HG03460 (cell line): ENCODE measurements around the gene UBR2.
"Not testable (repeated sequence)": the region's sequence is repeated elsewhere in the genome, so short reads cannot be mapped to it uniquely, and the experiment has no call there.

Experiments
- ATAC-seq: cut with Tn5 transposase; IDR thresholded peaks from one replicate; pipeline ENCODE4 v1.9.1; 2021; ENCODE audit not compliant: unreplicated experiment

The UBR2 gene

DNA sequence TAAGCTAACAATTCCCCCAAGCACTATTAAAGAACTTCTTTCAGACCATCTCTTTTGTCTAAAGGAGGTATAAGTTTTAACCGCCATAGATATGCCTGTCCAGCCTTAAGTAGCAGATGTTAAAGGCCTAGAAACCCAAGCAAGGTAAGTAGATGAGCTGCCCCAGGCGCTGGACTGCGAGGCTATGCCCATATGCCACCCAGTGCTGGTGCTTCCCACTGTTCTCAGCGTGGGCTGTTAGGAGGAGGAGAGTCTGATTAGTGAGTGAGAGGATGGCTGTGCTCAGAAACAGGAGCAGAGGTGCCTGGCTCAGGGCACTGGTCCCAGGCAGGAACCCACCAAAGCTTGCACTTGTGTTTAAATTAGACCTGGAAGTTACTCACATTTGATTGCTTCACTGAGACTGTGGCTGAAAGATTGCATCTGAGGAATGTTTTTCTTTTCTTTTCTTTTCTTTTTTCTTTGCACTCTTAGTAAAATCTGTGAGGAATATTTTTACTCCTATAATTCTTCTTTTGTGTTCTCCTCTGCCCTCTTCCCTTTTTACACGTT is 126.4 kb downstream of the UBR2 start:
- ATAC-seq: no peak

DNA sequence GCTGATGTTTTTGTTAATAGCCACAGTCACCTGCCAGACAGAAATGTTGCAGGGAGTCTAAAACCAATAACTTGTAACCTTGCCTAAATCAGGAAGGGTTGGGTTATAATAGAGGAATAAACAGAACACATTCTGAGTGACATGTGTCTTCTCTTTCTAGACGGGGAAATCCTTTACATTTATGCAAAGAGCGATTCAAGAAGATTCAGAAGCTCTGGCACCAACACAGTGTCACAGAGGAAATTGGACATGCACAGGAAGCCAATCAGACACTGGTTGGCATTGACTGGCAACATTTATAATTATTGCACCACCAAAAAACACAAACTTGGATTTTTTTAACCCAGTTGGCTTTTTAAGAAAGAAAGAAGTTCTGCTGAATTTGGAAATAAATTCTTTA is 127.0 kb downstream of the UBR2 start:
- ATAC-seq: no peak

DNA sequence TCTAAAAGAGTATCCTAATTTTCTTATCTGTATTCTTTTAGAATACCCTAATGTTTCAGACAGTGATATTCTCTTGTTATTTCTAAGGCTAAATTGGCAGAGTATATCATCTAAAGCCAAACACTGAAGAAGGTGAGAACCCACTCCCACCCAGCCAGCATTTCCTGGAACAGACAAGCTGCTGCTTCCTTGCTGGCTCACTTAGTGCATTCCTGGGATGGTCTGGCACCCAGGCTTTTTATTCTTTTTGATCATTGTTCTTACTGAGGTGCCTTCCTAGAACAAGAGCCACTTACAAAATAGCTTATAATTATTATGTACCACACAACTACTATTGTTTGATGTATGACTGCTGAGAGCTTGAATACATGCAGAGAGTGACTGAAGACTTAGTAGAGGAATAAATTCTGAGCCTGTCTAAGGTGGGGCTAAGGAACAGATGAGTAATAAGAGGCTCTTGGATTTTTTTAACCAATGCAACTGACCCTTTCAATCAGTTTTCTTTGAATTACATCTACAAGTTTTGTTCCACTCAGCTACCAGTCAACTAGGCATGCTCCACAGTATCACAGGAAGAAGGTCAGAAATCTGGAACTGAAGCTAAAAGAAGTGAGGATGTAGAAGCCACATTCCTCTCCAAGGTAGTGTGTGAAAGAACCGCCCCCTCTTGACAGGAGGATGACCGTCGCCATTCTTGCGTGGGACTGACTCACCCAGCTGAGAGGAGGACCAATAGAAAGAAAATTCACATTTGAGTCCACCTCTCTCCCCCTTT is 128.5 kb downstream of the UBR2 start:
- no peak for ATAC-seq

DNA sequence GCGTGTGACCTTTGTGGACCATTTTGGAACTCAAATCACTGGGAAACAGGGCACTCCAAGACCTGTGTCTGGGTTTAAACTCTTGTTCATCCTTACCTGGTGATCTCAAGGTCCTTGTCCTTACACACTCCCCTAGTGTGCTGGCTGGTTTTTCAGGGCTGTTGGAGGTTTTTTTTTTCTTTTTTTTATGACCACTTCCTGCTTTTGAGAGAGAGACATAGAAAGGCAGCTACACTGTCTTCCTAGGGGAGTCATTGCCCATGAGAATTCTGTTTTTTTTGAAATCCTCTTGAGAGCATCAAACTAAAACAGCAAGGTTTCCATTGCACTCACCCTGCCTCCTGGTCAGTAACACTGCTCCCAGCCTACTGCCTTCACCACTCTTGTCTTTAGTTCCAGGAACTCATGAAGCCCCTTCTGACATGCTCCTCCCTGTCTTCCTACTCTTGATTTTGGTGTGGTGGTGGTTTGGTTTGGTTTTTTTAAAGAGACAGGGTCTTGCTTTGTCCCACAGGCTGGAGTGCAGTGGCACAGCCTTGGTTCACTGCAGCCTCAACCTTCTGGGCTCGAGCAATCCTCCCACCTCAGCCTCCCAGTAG is 130.0 kb downstream of the UBR2 start:
- ATAC-seq: no peak

DNA sequence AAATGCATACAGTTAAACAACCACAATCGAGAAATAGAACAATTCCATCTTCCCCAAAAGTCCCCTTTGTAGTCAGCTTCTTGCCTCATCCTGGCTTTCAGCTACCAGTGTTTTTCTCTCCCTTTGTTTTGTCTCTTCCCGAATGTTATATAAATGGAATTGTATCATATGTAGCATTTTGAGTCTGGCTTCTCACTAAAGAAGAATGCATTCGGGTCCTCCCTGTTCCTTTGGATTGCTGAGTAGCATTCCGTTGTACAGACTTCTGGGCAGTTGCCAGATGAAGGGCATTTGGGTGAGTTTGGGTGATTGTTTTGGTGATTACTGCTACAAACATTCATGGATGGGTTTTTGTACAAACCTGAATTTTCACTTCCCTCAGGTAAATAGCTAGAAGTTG is 130.8 kb downstream of the UBR2 start:
- ATAC-seq: no peak

DNA sequence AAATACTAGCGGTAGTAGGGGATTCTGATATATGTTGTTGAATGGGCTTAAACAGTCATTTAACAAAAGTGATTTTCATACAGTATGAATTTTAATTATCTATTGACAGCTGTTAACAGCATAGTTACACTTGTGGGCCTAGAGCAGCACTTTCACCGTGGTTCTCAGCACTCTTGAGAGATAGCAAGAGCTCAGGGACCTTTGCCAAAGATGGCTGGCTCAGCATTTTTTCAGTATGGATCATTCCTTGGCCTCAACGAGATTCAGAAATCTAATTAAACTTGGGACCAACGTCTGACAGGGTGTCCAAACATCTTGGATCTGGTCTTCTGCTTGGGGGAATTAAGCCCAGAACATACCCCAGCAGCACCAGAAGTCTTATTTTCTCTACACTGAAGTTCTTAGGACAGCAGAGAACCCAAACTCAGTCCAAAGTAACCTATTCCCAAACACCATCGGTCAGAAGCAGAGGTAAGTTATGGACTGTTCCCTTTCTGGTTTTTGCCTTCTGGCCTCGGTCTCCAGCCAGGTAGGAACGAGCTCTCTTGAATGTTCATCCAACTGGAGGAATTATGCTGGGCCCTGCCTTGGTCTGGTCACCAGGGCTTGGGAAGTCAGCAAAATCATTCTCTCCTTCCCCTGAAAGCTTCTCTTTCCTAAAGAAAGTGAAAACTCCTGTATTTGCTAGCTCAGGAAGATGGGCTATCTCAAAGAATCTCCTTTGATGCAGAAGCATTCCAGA is 132.9 kb downstream of the UBR2 start:
- ATAC-seq: no peak

DNA sequence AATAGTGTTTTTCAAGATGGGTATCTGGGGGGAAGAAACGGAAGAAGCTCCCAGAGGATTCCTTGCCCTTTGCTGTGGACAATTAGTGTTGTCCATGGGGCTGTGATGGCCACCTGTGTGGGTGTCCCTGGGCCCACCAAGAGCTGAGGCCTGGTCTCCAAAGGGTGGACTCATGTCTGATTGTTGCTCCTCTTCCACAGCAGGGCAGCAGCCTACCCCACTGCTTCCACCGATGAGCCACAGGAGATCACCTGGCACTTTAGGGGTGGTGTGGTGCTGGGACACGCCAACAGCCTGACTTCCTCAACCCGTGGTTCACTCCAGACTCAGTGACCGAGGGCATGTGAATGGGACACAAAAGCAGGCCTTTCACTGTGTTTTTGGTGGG is 133.4 kb downstream of the UBR2 start:
- ATAC-seq: no peak

DNA sequence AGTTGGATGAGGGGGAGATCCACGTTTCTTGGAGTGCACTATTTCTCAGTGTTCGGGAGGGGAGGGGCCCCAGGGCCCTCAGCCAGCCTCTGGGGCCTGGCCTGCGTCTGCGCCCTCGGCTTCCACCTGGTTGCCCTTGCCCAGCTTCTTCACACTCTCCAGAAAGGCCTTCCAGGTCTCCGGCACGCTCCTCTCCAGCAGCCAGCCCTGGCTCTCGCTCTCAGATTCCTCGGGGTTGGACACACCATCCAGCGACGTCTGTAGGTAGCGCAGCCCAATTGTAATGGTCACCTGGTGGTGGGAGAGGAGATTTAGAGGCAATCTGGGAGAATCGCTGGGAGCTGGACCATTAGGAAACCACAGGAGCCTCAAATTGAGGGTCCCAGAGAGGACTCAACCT is 134.4 kb downstream of the UBR2 start:
- no peak for ATAC-seq

DNA sequence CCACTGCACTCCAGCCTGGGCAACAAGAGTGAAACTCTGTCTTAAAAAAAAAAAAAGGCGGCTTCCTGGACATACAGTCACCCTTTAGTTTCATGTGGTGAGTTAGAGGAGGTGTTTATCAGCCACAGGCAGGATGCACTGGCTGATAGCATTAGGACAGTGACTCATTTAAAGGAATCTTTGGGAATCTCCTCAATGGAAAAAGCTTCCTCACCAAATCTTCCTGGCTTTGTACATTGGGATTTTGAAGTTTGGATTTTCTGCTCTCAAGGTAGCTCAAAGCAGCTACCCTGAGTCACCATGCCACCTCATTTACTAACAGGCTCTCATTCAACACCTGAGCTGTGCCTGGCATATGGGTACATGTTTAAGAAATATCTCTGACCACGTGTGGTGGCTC is 138.4 kb downstream of the UBR2 start:
- no peak for ATAC-seq

DNA sequence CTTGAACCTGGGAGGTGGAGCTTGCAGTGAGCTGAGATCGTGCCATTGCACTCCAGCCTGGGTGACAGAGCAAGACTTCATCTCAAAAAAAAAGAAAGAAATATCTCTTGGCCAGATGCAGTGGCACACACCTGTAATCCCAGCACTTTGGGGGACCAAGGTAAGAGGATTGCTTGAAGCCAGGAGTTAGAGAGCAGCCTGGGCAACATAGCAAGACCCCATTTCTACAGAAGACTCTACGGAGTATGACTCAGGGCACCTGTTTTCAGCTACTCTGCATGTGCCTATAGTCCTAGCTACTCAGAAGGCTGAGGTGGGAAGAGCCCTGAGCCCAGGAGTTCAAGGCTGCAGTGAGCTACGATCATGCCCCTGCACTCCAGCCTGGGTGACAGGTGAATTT is 139.0 kb downstream of the UBR2 start:
- ATAC-seq: not testable (repeated sequence)

DNA sequence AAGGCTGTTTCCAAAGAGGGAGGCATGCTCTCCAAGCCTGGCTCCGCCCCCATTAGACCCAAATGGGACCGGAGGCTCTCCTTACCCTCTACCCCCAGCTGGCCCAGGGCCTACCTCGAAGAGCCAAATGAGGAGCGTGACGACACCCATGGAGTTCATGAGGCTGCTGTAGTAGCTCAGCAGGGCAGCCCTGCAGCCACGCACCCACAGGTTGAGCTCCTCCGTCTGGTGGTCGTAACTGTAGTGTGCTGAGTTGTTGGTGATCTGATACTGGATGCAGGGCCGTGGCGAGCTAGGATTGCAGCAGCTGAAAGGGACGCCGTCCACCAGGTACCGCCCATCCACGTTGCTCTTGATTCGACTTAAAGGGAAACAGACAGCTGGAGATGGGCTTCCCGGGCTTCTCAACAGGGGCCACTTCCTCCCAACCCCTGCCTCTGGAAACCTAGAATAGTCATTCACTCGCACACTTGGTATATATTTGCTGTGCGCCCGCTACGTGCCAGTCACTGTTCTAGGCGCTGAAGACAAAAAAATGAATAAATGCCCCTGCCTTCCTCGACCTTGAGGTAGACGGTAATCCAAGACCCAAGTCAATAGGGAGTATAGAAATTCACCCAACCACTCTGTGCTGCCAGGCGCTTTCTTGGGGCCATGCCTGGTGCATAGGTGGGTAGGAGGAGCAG is 140.6 kb downstream of the UBR2 start:
- ATAC-seq: no peak

DNA sequence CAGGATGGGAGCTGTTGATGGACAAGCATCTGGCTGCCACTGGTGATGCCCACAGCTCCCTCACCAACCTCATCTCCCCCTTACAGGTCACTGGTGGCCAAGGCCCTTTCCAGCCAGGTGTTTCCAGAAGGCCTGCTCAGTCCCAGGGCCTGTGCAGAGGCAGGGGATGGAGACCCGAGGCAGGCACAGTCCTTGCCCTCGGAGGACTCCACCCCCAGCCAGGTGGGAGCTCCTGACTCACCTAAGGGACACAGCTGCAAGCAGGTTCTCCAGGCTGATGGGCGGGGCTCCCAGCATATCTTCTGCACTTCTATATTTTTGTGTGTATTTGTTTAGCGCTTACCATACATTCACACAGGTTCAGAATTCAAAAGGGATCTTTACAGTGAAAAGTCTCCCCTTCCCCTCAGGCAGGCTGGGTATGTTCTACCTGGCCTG is 141.1 kb downstream of the UBR2 start:
- ATAC-seq: no peak

DNA sequence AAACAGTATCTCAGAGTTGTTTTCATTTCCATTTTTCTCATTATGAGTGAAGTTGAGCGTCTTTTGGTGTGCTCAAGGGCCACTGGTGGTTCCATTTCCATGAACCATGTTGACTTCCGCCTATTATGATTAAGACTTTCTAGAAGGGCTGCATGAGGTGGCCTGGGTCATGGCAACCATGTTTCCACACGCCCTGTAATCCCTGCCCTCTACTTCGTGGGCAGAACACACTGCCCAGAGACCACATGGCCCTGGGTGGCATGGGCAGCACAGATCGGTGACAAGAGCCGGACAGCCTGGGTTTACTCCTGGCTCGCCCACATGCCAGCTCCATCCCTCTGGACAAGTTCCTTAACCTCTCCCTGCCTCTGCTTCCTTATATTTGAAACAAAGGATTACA is 143.8 kb downstream of the UBR2 start:
- no peak for ATAC-seq

DNA sequence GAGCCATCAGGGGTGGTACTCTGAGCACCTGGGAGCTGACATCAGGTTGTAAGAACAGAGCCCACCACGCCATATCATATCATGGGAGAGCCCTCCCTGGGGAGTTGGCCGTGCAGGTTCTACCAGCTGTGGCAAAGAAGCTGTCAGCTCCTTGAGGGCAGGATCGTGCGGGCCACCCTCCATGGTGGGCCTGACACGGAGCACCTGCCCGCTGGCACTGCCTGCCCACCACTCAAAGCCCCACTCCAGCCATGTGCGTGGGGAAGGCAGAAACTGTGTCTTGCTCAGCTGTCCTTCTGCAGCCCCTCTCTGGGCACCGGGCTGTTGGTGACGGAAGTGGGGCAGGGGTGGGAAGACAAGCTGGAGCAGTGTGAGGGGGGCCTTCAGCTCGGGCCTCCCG is 144.3 kb downstream of the UBR2 start:
- ATAC-seq: no peak

DNA sequence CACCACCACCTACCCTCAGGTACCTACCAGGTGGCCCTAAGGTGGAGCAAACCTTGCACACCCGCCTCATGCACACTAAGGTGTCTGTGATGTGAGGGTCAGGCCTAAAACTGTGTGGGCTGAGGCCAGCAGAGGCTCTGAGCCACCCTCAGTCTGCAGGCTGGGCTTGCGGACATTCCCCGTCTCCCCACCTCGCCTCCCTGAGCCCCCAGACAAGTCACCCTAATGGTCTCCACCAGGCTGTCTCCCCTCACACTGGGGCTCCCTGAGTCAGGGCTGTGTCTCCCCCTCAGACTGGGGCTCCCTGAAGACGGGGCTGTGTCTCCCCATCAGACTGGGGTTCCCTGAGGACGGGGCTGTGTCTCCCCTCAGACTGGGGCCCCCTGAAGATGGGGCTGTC is 146.0 kb downstream of the UBR2 start:
- no peak for ATAC-seq

DNA sequence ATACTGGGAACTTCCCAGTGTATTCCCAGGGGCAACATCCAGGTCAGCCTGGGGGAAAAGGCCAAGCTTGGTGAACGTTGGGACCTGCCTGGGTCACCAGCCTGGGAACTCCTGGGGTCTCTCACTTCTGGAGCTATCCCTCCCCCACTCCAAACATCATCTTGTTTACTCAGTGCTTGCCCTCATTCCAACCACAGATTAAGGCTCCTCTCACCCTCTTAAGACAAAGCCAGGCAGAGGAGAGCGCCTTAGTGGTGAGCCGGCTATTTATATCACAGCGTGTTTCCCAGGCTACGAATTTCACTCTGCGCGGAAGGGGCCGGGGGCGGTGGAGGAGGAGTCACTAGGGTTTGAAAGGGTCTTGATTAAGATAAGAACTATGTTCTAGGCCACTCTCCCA is 146.5 kb downstream of the UBR2 start:
- no peak for ATAC-seq

DNA sequence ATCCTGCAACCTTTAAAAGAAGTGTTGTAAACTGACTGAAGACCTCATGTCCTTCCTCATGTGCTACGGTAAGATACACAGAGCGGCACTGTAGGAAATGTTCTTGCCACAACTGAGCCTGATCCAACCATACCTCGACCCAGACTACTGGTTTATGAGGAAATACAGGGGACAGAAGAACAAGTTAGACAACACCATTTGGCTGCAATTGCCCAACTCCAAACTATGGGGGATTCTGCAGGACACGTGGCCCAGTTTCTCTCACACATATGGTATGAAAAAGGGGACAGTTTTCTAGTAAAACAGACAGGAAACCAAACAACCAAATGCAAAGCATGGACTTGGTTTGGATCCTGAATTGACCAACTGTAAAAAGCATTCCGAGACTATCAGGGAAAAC is 148.1 kb downstream of the UBR2 start:
- no peak for ATAC-seq

DNA sequence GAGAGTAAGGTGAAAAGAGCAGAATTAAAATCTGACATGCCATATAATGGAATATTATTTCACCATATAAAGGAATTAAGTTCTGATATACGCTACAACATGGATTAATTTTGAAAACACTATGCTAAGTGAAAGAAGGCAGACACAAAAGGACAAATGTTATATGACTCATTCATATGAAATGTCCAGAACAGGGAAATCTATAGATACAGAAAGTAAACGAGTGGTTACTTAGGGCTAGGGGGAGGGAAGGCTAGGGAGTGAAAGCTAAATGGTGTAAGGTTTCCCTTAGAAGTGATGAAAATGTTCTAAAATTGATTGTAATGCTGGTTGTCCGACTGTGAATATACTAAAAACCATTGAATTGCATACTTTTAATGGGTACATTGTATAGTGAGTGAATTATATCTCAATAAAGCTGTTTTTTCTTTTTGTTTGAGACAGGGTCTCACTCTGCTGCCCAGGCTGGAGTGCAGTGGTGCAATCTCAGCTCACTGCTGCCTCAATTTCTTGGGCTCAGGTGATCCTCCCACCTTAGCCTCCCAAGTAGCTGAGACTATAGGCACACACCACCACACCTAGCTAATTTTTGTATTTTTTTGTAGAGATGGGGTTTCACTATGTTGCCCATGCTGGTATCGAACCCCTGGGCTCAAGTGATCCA is 150.4 kb downstream of the UBR2 start:
- no peak for ATAC-seq

DNA sequence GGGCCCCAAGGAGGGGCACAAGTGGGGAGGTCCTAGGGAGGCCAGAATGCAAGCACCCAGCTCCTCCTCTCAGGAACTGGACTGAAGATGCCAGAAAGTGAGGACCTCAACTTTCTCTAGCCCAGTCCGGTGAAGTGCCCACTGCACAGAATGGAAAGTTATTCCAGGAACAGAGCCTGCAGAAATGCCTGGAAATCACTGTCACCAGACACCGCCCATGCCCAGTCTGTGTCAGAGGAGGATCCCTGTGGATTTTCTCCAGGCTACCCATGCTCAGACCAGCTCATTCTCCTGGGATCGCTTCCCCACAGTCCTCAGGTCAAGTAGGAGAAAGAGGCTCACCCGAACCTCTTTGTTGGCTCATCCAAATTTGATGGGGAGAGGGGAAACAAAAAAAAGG is 152.0 kb downstream of the UBR2 start:
- no peak for ATAC-seq

DNA sequence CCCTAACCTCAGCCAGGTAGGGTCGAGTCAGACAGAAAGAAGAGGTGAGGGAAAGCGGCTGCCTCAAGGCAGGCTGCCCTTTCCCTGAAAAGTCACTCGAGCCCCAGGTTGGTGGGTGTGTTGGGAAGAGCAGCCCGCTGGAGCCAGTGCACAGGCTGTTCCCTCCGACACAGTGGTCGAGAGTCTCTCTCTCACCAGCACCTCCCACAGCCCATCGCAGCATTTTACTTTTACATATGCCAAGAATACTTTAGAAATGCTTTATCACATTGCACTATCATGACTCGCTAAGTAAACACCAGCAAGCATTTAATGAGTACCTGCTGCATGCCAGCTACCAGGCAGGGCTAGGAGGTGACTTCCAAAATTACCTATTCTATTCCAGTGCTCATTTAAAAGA is 156.9 kb downstream of the UBR2 start:
- ATAC-seq: no peak

DNA sequence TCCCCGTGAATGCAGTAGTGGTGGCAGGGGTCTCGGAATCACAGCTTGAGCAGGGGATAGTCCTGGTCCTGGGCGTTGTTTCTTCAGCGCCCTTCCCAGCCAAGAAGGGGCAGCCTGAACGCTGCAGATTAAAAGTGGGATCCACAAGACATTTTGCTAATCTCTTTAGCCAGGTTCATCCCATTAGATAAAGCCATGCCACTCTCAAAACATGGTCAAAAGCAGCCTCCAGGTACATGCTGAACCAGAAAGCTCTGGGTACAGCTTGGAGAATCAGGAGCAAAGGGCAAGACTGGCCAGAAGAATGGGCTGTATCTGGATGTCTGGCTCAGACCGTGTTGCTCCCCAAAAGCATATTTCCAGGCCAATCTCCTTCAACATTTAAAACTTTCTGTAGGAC is 158.7 kb downstream of the UBR2 start, which contains the start of gene PRPH2:
TSS of gene PRPH2 (minus strand) at position 101 of the 400 bp plus-strand sequence. CDS start 263 bp downstream, outside the sequence.
- ATAC-seq: no peak
